Middle frontal gyrus (tissue), 1 donor: ENCODE measurements around the gene SEL1L3.
"Not testable (repeated sequence)": the region's sequence is repeated elsewhere in the genome, so short reads cannot be mapped to it uniquely, and the experiment has no call there.

Experiments
- DNase-seq: peaks from one replicate; pipeline ENCODE4 v3.0.0-alpha.2; 2015; ENCODE audit warnings: low spot score; ENCODE audit errors: extremely low spot score

SEL1L3 gene

DNA sequence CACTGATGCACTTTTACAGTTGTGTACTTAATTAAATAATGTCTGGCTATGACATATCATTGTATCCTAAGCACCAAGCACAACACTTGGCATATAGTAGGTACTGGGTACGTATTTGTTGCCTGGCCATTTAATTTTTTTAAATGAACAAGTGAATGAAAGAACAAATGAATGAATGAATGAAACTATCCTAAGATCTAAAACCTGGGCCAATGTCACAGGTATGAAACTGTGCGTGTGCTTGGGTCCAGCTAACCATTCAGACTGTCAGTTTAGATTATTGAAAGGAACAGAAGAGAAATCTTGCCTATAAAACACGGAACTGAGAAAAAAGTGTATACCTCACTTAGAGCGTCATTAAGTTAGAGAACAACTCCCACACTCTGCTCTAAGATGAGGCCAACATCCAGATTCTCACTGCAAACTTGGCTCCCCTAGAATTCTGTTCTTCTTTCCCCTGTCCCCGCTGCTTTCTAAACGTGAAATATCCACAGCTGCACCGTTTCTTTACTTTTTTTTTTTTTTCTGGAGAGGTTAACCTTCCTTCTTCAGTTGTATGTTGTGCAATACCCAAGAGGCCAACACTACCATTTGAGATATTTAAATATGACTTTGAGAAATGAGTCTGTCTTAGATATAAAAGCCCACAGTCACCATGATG is 17.3 kb upstream of the SEL1L3 start:
- peak; percentile 37 for DNase-seq

DNA sequence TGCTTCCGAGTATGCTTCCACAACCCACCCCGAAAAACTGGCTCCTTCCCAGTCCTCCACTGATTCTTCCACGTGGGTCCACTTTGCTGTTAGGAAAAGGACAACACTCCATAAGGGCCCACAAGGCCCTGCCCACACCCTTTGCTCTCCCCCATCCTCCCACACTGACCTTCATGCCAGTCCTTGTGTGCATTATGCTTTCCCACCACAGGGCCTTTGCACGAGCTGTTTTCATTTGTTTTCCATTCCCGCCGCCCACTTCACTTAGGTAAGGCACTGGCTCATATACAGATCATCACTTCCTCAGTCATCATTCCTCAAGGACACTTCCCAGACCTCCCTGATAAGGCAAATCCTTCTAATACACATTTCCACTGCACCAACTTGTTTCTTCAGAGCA is 16.8 kb upstream of the SEL1L3 start:
- no peak for DNase-seq

DNA sequence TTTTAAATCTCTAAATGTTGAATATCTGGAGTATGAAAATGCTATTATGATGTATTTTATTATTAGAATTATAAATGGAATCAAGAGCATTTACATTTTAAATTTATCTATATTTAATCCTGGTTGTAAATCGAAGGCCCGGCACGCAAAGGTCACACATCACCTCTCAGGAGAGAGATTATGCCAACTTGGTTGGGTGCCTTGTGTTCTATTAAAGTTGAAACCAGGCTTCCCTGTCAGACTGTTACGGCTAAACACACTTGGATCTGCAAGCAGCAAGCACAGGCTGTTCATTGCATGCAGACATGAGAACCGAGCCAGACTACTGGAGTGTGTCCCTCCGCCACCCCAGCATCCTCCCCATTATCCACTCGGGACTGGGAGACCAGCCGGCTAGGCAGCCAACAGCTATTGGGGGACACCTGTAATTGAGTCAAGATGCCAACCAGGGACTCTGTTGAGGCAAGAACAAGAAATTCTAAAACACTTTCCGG is 16.4 kb upstream of the SEL1L3 start:
- DNase-seq = no peak

DNA sequence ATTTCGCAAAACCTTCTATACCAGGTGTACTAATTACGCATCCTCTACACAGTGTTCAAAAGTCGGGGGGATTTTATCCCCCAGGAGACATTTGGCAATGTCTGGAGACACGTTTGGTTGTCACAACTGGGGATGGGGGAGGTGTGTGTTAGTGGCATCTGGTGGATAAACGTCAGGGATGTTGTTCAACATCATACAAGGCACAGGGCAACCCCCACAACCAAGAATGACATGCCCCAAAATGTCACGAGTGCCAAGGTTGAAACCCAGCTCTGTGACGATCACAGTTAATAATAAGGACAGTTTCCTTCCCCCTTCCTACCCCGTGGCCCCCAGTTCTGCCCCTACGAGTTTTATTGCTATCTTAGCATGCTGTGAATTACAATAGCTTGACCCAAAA is 15.9 kb upstream of the SEL1L3 start:
- no peak for DNase-seq

DNA sequence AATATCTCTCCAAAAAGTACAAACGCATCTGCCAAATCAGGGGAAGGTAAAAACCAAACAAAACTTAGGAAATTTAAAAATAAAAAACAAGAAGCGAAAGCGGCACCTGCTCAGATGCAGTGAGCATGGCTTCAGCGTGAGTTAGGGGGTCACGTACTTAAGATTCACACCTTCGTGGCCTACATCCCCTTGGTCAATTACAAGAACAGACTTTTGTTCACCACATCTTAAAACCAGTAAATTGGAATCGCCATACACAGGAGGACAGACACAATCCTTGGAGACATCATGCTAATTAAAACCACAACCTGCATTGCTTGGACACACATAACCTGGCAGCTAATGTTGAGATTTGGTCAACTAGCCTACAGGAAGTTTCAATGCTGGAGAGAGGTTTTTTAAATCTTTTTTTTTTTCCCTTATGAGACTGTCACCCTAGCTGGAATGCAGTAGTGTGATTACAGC is 12.5 kb upstream of the SEL1L3 start:
- no peak for DNase-seq

DNA sequence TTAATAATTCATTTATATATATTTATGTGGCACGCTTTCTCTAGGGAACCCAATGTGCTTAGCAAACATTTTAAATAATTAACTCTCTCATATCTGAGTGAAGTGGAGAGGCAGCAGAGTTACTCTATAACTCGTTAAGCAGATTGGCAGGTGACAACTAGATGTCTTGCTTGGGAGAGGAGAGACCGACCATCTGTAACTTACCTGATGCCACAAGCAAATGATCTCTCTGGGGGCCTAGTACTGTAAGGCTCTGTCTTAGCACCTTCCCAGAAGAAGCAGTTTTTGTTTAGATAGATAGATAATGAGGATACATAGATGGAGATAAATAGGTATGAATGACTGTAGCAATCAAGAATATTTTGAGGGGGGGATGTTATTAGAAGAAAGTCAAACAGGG is 11.9 kb upstream of the SEL1L3 start:
- no peak for DNase-seq

DNA sequence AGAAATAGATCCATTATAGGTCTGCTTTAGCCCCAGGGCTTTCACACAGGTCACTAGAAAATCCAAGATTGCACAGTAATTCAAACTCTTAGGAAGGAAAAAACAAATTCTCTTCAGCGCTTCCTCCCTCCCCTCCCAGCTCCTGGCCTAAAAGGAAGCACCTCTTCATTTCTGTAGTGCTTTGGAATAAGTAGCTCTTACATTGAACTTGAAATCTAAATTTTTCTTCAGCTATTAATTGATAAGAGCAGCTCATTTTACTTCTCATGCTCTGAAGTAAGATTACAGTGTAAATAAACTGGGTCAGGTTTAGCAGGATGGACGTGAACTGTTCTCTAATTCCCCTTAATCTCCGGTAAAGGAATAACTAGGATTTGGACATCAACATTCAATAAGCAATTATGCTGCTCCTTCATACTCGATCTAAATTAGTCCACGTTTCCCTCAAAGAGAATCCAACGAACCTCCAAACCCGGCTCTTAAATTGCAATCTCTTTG is 10.9 kb upstream of the SEL1L3 start:
- no peak for DNase-seq

DNA sequence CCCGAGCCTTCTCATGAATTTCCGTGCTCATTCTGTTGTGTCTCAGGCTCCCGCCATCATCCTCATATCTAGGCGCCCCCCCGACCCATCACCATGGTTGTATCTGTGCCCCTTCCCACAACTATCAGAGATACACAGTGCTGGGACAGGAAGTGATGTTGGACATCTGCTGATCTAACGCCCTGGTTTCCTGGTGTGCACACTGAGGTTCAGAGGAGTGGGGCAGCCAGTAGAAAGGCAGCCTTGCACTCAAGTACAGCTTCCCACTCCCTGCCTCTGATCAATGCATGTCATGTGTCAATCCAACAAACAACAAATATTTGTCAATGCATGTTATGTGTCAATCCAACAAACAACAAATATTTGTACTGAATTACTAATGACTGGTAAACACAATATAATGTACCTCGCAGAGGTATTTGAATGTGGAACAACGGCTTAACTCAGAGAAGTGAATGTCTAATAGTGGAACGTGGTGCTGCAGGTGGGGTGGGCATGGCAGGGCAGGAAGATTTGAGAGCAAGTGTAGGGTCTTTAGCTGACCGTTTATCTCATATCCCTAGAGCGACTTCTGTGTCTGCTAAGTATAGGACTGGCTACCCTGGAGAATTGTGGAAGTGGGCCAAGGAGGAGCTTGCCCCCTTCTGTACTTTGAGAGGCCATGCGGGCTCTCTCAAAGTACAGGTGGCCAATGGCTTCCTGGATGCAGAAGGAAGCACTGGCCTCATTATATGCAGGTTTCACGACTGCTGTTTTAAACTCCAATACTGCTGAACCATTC is 10.3 kb upstream of the SEL1L3 start:
- DNase-seq = no peak

DNA sequence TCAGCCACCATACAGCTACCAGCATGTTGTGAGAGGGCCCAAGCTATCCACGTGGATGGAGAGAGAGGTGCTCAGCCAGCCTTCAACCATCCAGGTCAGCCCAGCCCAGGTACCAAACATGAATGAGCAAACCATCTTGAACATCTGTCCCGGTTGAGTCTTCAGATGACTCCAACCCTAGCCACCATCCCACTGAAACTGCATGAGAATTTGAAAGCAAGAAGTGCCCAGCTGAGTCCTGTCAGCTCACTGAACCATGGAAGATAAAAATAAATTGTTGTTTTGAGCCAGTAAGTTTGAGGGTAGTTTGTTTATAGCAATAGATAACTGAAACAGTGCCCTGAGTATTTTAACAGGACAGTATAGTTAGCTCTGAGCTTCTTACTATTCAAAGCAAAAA is 7.3 kb upstream of the SEL1L3 start:
- DNase-seq = no peak

DNA sequence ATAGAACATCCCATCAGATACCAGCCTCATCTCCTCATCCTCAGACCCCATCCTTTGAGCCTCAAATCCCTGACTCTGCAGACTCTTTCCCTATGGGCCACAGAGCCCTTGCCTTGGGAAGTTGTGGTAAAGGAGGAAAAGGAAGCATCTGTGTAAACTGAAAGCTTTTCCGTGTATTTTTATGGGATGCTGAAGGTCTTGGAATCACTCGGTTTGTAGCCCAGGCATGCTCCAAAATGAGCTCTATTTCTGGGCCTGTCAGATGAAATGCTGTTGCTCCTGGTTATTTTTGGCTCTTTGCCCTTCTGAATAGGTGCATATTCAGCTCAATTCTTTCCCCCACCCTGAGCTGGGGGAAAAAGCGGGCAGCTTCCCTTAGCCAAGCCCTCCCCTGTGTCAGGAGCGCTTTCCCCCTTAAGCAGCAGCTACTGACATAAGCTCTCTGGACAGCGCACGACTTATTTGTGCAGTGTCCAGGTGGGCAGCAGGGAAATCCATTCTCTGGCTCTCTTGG is 5.0 kb upstream of the SEL1L3 start:
- no peak for DNase-seq

DNA sequence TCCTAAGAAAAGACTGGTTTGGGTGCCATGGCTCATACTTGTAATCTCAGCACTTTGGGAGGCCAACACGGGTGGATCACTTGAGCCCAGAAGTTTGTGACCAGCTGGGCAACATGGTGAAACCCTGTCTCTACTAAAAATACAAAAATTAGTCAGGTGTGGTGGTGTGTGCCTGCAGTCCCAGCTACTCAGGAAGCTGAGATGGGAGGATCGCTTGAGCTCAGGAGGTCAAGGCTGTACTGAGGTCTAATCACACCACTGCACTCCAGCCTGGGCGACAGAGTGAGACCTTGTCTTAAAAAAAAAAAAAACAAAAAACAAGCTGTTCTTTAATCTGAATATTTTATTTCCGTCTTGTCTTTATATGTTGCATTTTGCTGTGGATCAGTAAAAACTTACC is 3.6 kb upstream of the SEL1L3 start:
- DNase-seq = not testable (repeated sequence)

DNA sequence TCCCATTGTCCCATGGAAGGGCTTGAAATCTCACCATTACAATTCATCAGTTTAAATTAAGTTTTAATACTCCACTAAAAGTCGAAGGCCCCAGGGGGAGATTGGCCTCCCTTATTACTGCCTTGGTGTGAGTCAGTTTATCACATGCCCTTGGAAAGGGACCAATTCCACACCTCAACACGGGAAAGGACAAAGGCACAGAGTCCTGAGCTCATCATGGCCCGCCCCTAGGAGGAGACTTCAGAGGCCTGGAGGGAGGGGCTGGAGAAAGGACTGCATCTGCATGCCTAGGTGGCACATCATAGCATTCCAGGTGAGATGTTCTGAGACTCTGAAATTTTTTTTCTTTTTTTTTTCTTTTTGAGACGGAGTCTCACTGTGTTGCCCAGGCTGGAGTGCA is 2.8 kb upstream of the SEL1L3 start:
- no peak for DNase-seq

DNA sequence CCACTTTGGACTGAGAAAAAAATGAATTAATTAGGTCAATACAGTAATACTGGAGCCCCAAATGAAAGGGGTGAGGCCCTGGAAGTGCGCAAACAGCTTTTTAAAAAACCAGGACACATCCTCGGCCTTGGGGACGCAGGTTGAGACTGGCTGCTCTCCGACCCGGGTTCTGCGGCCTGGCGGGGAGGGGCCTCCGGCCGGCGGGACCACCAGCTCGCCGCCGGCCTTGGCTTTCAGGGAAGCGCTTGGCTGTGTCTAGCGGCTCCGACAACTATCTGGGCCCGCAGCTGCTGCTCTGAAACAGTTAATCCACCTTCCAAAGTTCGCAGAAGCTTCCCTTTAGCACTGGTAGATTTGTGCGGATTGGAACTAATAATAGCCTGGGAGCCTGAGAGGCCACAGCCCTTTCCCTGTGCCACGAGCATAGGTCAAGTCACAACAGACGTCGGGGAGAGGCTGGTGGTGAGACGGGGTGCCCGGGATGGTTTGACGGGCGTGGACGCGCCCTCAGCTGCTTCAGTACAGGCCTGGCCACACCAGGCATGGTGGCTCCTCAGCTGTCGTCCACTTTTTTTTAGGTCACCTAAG is 1.1 kb upstream of the SEL1L3 start:
- DNase-seq = no peak

DNA sequence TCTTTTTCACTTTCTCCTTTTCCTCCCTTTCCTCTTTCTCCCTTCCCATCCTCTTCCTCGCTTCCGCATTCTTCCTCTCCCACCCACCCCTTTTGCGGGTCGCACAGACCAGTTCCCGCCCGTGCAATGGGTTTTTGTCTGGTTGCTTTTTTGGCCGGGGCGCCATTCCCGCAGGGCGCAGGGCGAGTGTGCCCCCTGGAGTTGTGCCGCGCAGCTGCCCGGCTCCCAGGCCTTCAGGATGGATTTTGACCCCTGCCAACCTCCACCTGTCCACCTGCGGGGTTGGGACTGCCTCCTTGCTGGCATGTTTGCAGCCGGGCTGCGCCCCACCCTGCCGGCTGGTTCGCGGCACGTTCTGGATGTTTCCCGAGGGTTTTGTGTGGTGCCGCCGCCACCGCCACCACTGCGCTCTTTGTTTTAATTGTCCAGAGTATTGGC is 578 bp upstream of the SEL1L3 start:
- no peak for DNase-seq

DNA sequence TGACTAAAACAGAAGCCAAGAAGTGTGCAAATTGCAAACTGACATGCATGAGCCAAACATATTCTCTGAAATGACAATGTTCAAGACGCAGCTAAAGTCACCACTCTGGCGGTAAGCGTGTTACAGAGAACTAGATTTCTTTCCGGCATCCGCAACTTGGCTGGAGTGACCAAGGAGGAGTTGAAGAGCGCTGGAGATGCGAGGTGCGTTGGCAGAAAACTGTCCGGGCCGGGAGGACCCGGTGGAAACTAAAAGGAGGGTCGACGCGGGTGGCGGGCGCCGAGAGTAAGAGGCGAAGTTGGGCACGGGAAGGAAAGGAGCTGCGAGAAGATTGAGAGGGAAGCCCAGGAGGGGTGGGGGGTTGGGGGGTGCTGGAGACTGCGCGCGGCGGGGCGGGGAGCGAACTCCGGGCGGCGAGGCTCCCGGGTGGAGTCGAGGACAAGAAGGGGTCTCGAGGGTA is 807 bp downstream of the SEL1L3 start:
- DNase-seq = no peak

DNA sequence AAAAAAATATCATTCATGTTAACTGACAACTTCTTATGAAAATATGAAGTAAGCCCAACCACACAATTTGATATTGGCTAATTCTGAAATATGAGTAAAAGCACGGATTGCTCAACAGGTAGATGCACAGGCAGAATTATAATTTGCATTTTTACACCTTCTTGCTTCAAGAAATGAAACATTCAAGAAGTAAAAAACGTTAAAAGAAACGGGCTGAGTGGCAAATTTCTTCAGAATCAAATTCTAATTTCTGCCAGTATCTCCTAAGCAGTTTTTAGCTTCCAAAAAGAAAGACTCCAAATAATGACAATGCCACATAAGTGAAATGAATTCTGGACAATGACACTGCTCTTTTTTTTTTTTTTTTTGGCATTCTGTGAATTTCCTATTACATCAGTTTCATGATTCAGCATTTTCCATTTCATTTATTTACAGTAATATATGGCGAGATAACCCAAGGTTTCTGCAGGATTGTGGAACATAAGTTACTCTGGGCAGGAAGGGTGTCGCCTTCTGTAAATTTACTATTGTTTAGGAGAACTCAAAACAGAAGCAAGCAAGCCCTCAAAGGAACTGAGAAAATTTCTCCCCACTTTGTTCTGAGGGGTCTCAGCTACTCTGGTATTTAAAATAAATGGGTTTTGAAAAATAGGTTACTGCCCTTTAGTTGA is 1.4 kb downstream of the SEL1L3 start:
- DNase-seq = no peak

DNA sequence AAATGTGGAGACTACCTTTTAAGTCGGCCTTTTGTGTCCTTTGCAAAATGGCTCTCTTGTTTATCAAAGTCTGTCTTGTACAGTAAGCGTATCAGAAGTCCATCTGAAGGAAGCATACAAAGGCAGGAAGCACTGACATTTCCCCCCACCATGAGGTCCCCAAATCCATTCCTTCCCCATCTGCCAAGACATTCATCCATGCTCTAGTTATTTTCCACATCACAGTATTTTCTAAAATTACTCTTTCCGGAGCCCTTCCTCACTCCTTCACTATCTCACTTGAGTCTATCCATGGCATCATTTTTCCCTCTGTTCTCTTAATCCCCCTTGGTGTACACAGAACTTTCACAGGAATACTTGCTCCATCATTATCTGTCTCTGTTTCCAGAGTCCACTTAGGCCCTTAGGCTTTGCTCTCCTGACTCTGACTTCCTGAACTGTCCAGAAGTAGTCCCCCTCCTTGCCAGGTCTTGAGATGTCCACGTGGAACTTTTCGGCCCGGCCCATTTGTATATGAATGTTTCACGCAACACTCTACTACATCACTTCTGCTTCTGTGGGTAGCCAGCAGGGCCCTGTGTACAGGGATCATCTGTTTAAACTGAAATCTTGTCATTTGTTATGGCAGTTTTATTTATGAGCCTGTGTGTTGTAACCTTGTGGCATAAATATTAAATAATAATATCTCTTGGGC is 2.1 kb downstream of the SEL1L3 start:
- DNase-seq = no peak

DNA sequence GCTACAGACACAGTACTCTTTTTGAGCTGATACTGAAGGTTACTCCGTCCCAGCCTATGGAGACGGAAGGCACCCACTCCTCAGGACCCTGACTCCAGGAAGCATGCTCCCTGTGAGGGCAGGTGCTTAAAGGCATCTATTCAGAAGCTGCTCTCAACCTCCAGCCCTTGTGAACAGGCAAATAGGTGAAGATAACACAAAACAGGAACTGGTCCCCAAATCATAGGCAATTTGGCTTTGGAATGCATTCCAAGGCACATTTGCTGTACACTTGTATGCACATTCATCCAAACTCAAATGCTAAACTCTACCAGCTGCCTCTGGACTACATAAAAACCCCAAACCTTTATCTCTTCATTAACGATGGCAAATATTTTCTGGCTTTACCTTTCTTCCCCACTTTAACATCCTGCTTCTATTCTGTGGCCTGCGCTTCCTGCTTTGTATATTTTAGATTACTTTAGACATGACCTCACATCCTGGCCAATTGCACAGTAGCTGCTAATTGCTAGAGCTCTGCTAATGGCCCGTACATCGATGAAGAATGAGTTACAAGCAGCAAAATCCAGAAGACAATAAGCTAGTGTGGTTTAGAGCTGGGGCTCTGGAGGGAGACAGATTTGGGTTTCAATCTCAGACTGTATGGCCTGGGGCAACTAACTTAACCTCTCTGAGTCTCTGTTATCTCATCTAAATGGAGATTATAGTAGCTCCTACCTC is 3.2 kb downstream of the SEL1L3 start:
- DNase-seq = no peak

DNA sequence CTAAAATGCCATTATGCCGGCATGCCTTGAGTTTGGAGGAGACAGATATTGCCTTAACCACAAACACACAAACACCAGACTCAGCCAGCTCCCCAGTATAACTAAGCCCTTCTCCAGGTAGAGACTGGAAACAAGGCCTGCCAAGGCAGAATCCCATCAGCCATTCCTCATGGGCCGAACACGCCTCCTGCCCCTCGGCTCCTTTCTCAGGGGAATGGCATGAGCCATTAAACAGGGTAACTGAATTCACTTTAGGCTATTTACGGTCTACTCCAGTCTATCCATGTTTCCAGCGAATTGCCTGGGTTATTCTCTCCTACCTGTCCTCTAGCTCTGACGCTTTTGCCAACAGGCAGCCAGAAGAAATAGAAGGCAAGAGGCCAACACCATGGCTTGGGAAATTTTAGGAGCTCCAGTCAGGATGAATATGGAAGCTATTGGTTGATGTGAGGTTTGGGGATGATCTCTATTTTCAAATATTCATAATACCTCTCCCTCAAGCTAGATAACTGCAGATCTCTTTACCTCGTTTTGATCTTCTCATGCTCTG is 4.9 kb downstream of the SEL1L3 start:
- DNase-seq = no peak

DNA sequence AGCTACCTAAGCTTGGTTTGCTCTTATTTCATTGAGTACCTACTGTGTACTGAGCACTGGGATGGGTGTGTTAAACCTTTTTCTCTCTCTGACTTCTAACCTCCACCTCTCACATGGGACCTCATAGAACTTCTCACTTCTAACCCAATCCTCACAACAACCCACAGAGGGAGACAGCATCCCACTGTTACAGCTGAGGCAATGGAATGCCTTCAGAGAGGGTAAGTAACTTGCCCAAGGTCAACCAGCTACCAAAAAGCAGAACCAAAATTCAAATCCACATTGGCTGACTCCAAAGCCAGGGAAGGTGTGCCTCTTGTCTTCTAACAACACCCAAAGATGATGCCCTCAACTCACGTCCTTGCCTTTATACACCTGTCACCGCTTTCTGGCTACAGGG is 5.4 kb downstream of the SEL1L3 start:
- no peak for DNase-seq
